Tibial nerve (tissue), 4 donors: ENCODE results near the gene SLAMF9.

Experiments used
- CTCF ChIP-seq, 5 experiments: fragments of 200-600 bp in 3 of 5; fragments of 450-650 bp in 2 of 5; sonication (generic) in 3 of 5; IDR thresholded peaks; one replicate each; pipeline ENCODE4 v1.5.1; 2016 to 2019; ENCODE audit warnings: antibody characterized with exemption in 5 of 5, mild to moderate bottlenecking in 3 of 5, moderate library complexity in 2 of 5
- EP300 ChIP-seq, 2 donors: sonication (generic); formaldehyde crosslinking; IDR thresholded peaks; one replicate each; pipeline ENCODE4 v1.6.1; 2017; ENCODE audit warnings: antibody characterized with exemption in 2 of 2, mild to moderate bottlenecking in 1 of 2
- POLR2A ChIP-seq, 2 donors: fragments of 450-650 bp; IDR thresholded peaks; one replicate each; pipeline ENCODE4 v1.6.1; 2017; ENCODE audit warnings: antibody characterized with exemption in 2 of 2, mild to moderate bottlenecking in 2 of 2, moderate library complexity in 2 of 2

- no peak for TF ChIP-seq CTCF (IDR thresholded peaks at IDR 0.05)
- TF ChIP-seq POLR2A (IDR thresholded peaks at IDR 0.05): no peak
- no peak for TF ChIP-seq EP300 (IDR thresholded peaks at IDR 0.05)
Observed at GRCh38 chr1:159964144-159964543, 10.1 kb upstream of the SLAMF9 start.
